Adrenal gland (tissue), 12 donors: ENCODE data around the gene GALNTL6. TPM values are rescaled to one million over a fixed set of nuclear protein-coding genes. Genes with fewer than 3 reads are reported as not detected.

Source experiments
- DNase-seq, 7 donors: peaks; one replicate each; pipeline ENCODE4 v3.0.0-alpha.2; 2019 to 2020
- H3K27ac ChIP-seq, 5 donors: fragments of 200-600 bp; sonication (generic) in 4 of 5; 1 replicate in 3 of 5; 2 replicates in 2 of 5; pipeline versions ENCODE4 v1.5.1 to v1.8.0; 2016 to 2020; ENCODE audit warnings: mild to moderate bottlenecking in 1 of 5
- H3K27me3 ChIP-seq: fragments of 200-600 bp; 2 replicates; pipeline ENCODE4 v1.8.0; 2021
- H3K36me3 ChIP-seq, 2 donors: fragments of 200-600 bp; replicated peaks in 1 of 2; 1 replicate in 1 of 2; 2 replicates in 1 of 2; pipeline versions ENCODE4 v1.5.1 to v1.8.0; 2018 to 2022
- H3K4me1 ChIP-seq, 2 donors: fragments of 200-600 bp; replicated peaks in 1 of 2; 1 replicate in 1 of 2; 2 replicates in 1 of 2; pipeline versions ENCODE4 v1.5.1 to v1.8.0; 2018 to 2021
- H3K4me3 ChIP-seq, 4 donors: fragments of 200-600 bp; sonication (generic) in 3 of 4; one replicate each; pipeline ENCODE4 v1.5.1; 2016 to 2018
- H3K9me3 ChIP-seq, 3 donors: fragments of 200-600 bp; sonication (generic) in 1 of 3; replicated peaks in 1 of 3; 1 replicate in 2 of 3; 2 replicates in 1 of 3; pipeline versions ENCODE4 v1.5.1 to v1.8.0; 2016 to 2021
- CTCF ChIP-seq, 6 experiments: fragments of 450-650 bp in 4 of 6; fragments of 200-600 bp in 2 of 6; sonication (generic) in 1 of 6; IDR thresholded peaks; 1 replicate in 5 of 6; 2 replicates in 1 of 6; pipeline versions ENCODE4 v1.5.1 to v1.8.0; 2016 to 2021; ENCODE audit warnings: antibody characterized with exemption in 6 of 6, mild to moderate bottlenecking in 2 of 6, moderate library complexity in 1 of 6
- POLR2A ChIP-seq, 2 donors: fragments of 450-650 bp; IDR thresholded peaks; one replicate each; pipeline ENCODE4 v1.6.1; 2017; ENCODE audit warnings: antibody characterized with exemption in 2 of 2, mild to moderate bottlenecking in 2 of 2, moderate library complexity in 1 of 2
- WGBS, 4 donors: extraction: QIAGEN DNeasy Blood & Tissue Kit in 2 of 4; methylation state at CpG; one replicate each; pipeline versions ENCODE4 v1.1.5 to v1.1.7; 2013 to 2017; 5-methylcytosine and 5-hydroxymethylcytosine counted together
- intact Hi-C, 2 donors: fragments of 100-400 bp; cut with DNase I; formaldehyde crosslinking; loops; one replicate each; pipeline versions ENCODE4 v1.14.1 to v1.15.0; 2022 to 2023
- polyA plus RNA-seq, 3 donors: library from polyadenylated mRNA; stranded (reverse); fragments of 200-250 nt in 2 of 3; fragments of 350-450 nt in 1 of 3; fragmentation: Illumina TruSeq in 1 of 3; extraction: RNeasy Lipid Tissue Mini Kit (QIAGEN cat#74804) in 1 of 3; gene quantifications; one replicate each; pipeline ENCODE4 v1.2.3, GENCODE V29; 2013 to 2014
- total RNA-seq, 9 donors: library from RNA; depleted of rRNA in 4 of 9; stranded (reverse); fragments of >200 nt in 4 of 9; fragments of 120-200 nt in 1 of 9; fragmentation: NEBNext Ultra II Directional in 1 of 9; extraction: Animal tissue kit (Norgen Biotek cat#: 25700) in 1 of 9; gene quantifications; one replicate each; pipeline versions ENCODE4 v1.1.0 to v1.2.4, GENCODE V29; 2013 to 2023
- donor health status: healthy with polysubstance abuse.
- donor health status: Bipolar disorder and iron deficiency.
- donor health status: DM: yes; HTN: yes; CAD: no.
- donor health status: DM: no; HTN: no; CAD: no.
- donor health status: DM: no; HTN: no; CAD: no.
- donor health status: DM: yes; HTN: yes; CAD: no.

The GALNTL6 gene
- total and polyA plus RNA-seq, 12 donors, result 0.10 to 0.96 (median 0.42) TPM; not detected in 1

GRCh38 chr4:173076903-173077634 lies 1263.9 kb downstream of the GALNTL6 start:
- H3K4me3 ChIP-seq, result no peak overlapping the region
- DNase-seq, result no peak
- H3K4me1 ChIP-seq, result no peaks in the 10 kb centered on the region
- no peak for TF ChIP-seq CTCF (IDR thresholded peaks at IDR 0.05)
- no peak for TF ChIP-seq POLR2A (IDR thresholded peaks at IDR 0.05)
- WGBS, 4 donors, result 73 to 80% (median 78%) methylated on average over 3 of the region's 3 CpGs
- H3K27me3 ChIP-seq, result no peaks in the 10 kb centered on the region
- intact Hi-C loops, result no loop called here
- H3K36me3 ChIP-seq, result no peaks in the 10 kb centered on the region
- H3K27ac ChIP-seq, result no peak overlapping the region
- H3K9me3 ChIP-seq, result no peaks in the 10 kb centered on the region

DNA sequence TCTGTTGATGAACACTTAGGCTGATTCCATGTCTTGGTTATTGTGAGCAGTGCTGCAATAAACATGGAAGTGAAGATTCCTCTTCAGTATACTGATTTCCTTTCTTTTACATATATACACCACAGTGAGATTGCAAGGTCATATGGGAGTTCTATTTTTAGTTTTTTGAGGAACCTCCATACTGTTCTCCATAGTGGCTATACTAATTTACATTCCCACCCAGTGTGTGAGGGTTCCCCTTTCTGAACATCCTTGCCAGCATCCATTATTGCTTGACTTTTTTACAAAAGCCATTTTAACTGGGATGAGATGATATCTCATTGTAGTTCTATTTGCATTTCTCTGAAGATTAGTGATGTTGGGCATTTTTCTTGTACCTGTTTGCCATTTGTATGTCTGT lies 1274.9 kb downstream of the GALNTL6 start:
- DNase-seq, result no peak
- no peaks in the 10 kb centered on the region for H3K4me1 ChIP-seq
- intact Hi-C loops, result no loop called here
- H3K27me3 ChIP-seq, result no peaks in the 10 kb centered on the region
- H3K36me3 ChIP-seq, result no peaks in the 10 kb centered on the region
- no peaks in the 10 kb centered on the region for H3K9me3 ChIP-seq
- TF ChIP-seq CTCF (IDR thresholded peaks at IDR 0.05) (no peak), POLR2A (IDR thresholded peaks at IDR 0.05) (no peak)
- H3K4me3 ChIP-seq, result no peak overlapping the region
- H3K27ac ChIP-seq, result no peak overlapping the region
